Stimulated activated CD8-positive, alpha-beta memory T cell treated with anti-CD3 and anti-CD28 coated beads, Interleukin-2, amount 100 ng/mL, for 1 hour (primary cell): ENCODE data around the gene CTBP1.
"Not testable (repeated sequence)": the region's sequence is repeated elsewhere in the genome, so short reads cannot be mapped to it uniquely, and the experiment has no call there.

Experiments
- DNase-seq, 2 donors: peaks; one replicate each; pipeline ENCODE4 v3.0.0-alpha.2; 2020; ENCODE audit warnings: low read depth in 2 of 2

Gene CTBP1

DNA sequence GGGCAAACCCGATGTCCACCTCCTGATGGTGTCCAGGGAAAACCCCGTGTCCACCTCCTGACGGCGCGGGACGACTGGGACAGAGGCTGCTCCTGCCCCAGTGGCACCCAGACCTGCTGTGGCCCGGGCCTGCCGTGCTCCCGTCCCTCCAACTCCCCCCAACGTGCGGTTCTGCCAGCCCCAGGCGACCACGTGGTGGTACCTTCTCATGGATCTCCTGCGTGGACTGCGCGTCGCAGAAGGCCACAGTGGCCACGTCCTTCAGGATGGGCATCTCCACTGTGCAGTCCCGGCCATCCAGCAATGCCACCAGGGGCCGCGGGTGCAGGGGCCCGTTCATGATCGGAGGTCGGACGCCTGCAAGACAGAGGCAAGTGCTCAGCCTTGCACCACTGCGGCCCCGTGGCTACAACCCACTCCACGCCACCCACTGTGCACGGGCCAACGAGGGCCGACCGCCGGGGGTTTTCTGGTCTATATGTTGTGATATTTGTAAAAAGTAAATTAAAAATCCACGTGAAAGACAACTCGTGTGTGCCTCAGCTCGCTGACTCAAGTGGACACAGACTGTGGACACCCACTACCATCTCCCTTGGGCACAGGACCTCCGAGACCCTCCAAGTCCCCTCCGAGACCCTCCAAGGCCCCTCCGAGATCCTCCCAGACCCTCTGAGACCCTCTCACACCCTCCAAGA lies 10.8 kb downstream of the CTBP1 start:
- no peak for DNase-seq

DNA sequence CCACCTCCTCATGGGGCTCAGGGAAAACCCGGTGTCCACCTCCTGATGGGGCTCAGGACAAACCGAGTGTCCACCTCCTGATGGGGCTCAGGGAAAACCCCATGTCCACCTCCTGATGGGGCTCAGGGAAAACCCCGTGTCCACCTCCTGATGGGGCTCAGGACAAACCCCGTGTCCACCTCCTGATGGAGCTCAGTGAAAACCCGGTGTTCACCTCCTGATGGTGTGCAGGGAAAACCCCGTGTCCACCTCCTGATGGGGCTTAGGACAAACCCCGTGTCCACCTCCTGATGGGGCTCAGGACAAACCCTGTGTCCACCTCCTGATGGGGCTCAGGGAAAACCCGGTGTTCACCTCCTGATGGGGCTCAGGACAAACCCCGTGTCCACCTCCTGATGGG lies 11.7 kb downstream of the CTBP1 start:
- DNase-seq: not testable (repeated sequence)

DNA sequence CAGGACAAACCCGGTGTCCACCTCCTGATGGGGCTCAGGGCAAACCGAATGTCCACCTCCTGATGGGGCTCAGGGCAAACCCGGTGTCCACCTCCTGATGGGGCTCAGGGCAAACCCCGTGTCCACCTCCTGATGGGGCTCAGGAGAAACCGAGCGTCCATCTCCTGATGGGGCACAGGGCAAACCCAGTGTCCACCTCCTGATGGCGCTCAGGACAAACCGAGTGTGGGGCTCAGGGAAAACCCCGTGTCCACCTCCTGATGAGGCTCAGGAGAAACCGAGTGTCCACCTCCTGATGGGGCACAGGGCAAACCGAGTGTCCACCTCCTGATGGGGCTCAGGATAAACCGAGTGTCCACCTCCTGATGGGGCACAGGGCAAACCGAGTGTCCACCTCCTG lies 12.1 kb downstream of the CTBP1 start:
- not testable (repeated sequence) for DNase-seq

DNA sequence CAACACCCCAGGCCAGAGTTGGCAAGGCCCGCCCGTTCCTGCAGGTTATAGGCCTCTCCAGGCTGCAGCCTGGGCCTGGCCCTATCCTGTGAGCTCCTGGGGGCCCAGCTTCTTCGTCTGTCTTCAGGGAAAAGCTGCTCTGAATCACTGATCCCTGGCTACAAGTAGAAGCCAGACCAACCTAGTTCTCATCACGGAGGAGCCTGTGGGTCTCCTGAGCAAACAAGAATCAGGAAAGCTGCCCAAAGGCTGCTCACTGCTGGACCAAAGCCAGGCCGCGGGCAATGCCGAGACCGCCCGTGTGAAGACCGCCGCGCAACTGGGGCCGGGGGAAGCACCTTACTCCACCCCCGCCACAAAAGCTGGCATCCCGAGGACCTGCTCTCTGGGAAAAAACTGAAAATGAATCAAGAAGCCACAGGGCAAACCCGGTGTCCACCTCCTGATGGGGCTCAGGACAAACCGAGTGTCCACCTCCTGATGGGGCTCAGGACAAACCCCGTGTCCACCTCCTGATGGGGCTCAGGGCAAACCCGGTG lies 12.8 kb downstream of the CTBP1 start:
- DNase-seq: no peak

DNA sequence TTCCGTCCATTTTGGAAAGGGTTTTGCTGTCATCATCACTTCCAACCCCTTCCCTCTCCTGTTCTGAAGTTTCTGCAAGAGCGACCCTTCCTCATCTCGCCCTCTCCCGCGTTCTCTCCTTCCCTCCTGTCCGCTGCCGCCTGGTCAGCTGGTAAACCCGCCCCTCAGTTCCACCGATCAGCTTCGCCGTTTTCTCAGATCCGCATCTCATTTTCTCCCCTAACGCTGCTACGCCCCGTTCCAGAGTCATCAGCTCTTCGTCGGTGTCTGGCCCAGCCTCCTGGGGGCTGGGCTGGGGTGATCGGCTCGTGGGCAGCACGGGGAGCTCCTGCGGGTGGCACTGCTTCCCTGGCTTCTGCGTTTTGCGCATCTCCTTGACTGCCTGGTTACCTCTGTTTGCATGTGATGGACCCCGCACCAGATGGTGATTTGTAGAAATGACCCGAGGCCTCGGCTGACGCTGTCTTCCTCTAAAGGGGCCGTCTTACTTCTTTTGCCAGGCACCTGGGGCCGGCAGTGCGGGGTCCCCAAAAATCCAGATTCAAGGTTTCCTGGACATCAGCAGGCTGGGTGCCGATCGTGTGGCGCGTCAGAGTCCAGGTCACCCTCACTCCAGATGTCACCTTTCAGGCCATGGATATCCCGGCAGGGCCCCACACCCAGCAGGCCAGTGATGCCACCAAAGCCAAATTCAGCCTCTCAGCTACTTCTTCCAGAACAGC lies 13.4 kb downstream of the CTBP1 start:
- no peak for DNase-seq

DNA sequence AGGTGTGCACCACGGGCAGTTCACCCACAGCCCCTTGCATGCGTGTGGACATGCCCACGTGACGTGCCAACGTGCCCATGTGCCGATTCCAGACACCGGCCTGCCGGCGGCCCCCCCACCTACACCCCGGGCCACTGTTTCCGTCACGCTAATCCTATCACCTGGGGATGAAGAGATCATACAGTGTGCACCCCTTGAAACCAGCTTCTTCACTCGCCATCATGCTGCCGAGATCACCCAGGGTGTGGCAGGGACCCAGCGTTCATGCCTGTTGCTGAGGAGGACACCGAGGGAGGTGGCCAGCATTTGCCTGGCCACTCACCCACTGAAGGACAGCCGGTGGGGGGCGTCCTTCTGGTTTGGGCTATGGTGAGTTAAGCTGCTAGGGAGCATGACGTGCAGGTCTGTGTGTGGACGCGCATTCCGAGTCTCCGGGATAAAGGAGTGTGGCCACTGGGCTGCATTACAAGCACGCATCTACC lies 14.1 kb downstream of the CTBP1 start:
- DNase-seq: no peak

DNA sequence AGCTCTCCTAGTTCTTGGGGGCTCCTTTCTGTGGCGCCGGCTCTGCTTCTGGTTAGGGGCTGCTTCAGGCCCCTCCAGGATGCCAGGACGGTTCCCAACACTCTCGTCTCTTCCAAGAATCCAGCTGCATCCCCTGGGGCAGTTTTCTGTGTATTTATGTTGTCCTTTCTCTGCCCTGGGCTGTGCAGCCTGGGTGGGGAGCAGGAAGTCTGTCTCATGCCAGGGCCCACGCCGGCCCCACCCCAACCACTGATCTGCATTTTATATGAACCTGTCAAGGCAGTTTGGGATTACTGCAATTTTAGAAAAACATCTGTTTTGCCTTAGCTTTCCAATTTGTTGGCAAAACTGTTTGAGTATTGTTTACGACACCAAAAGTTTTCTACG lies 14.6 kb downstream of the CTBP1 start:
- no peak for DNase-seq

DNA sequence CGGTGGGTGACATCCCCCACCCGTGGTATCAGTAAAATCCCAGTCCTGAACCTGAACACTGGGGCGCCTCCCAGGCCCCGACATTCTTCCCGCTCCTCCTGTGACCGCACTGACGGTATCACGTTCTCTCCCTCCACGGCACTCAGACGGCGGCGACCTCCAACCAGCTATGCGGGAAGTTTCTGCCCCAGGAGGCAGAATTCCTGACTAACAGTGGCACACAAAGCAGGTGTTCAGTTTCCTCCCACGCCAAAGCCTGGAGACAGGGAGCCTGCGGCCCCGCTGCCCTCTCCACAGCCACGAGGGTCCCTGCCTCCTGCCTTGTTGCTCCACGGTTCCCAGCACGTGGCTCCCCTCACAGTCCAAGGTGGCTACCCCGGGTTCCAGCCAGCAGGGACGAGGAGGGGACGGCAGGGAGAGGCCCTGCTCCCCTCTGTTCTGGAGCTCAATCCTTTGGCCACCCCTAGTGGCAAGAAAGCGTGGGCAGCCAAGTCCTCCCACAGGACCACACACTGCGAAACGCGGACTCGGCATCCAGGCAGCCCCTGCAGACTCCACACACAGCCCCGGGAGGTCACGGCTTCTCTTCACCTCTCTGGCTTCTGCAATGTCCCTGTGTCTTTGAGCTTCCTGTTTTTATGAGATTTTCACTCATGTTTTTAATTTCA lies 15.2 kb downstream of the CTBP1 start:
- DNase-seq: no peak

DNA sequence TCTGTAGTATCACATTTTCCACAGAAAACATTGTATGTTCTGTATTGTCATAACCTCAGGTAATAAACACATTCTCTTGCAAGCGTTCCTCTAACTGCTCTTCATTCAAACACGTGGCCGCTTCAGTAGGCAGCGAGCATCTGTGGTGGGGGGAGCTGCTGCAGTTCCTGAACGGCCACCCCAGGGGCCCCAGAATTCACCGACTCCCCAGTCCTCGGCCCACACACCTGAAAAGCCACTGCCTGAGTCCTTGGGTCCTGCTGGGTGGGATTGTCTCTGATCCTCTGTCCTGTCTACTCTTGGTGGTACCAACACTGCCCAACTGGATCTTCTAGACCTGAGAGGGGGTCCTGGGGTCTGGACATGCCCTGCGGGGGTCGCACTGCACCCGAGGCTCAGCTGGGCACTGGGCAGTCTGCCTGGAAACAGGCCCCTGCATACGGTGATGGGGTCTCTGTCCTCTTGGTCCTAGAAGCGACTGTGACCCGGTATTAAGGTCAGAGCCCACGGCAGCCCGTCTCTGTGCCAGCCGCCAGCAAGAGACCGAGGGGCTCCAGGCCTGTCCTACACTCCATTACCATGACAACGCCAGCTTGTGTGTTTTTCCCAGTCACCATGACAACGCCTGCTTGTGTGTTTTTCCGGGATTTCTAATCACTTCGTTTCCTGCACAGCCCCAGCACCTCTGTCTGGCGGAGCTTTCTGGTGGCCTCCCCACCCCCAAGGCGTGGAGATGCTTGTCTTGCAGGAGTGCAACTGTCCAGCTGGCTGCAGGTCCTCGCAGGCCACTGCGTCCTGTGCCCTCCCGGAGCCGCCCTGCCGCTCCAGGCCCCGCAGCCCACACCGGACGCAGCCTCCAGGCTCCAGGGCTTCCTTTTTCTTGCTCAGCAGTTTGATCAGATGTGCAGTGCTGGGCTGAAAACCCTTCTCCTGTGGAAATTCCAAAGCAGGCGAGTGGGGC lies 16.0 kb downstream of the CTBP1 start:
- DNase-seq: no peak

DNA sequence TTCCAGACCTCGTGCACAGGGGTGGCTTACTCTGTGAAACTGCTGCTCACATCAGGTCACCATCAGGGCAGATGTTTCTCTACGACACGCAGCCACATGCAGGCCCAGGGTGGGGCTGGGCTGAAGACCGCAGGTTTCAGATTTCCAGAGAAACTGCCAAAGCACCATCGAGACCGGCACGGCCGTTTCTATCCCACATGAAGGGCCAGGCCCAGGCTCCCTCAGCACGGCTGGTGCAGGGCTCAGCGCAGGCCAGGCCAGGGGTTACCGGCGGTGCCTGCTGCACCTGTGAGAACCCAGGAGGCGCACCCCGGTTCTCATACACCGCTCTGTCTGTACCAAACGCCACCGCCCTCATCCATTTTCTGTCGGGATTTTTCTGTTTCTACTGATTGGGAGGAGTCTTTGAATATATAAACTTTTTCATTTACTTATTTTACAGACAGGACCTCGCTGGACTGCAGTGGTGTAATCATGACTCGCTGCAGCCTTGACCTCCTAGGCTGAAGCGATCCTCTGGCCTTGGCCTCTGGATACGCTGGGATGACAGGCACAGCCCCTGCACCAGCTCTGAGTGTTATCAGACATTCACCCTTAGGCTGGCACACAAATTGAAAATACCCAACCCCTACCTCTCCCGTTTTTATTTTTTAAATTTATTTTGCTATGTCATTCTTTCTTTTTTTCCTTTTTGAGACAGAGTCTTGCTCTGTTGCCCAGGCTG lies 17.1 kb downstream of the CTBP1 start:
- no peak for DNase-seq

DNA sequence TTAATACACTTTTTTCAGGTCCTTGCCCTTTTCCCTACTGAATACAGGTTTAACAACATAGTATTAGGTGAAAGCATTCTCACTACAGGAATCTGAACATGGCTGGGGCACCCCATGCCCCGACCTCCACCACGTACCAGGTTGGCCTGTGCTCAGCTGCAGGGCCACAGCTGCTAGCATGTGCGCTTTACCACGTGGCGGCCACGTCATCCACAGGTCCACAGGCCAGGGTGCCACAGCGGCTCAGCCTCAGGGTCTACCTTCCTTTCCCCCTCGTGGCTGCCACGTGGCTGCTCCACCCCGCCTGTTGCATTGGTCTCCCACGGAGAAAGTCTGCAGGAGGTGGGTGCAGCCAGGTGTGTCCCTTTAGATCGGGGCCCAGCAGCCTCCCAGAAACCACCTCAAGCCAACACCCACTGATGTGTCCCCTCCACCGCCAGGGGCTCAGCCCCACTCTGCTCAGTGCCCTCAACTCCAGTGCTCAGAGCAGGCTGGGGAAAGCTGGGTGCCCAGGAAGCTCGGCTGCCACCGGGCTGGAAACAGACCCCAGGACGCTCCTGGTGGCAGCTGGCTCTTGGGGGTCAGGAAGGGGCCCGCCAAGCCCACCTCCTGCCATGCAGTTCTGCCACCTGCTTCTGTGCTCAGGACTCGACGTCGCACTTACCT lies 17.8 kb downstream of the CTBP1 start:
- DNase-seq: no peak

DNA sequence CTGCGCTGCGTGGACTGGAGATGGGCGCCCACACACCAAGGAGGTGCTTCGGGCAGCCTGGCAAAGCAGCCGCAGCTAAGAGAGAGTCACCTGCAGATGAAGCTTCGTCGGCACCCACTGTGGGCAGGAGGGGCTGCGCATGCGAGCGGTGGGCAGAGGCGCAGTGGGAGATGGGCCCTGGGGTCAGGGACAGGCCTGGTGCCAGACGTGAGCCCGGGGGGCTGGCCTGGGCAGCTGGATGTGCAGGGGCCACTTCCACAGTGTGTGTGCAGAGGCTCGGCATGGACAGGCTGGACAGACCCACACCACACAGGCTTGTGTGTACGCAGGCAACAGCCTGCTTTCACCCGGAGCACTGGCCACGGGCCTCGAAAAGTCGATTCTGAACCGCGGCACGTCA lies 18.6 kb downstream of the CTBP1 start:
- no peak for DNase-seq

DNA sequence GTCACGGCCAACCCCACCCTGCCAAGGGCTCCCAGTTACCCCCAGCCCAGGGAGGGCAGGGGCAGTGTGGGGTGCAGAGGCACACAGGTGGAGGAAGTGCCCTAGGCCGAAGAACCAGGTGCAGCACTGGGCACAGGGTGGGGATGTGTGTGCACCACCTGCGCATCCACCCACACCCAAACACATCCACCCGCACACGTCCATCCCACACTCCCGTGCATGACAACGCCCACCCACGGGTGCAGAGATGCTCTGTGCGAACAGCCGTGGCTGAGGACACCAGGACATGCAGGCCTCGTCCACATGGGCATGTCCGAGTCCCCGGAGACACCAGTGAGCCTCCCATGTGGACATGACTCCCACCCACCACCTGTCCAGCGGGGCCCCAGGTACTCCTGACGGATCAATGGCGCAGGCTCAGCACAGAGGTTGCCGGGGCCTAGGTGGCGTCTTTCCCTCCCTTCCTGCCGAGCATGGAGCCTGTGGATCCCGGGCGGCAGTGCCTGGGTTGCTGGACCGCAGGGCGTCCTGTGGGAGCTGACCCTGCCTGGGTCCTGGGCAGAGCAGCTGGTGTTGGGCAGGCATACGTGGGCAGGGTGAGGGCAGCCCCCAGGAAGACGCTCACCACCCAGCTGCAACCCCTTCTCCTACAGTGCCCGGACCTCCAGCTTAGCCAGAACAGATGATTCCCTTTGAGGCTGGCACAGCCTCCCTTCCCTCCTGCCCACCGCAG lies 19.6 kb downstream of the CTBP1 start:
- no peak for DNase-seq

DNA sequence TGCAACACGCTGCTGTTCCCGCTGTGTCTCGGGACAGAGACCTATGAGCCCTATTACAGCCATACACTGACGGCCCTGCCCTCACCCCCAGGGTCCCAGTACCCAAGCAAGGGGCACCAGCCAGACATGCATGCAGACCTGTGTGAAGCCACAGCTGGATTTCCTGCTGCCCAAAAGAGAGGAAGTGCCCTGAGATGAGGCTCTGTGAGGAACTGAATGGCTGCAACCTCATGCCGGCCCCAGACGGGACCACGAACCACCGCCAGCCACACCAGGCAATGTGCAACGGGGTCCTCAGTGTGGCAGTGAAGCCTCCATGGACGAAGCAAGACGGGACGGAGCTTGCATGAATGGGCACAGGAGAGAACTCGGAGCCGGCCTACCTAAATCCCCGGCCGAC lies 21.1 kb downstream of the CTBP1 start:
- DNase-seq: no peak

DNA sequence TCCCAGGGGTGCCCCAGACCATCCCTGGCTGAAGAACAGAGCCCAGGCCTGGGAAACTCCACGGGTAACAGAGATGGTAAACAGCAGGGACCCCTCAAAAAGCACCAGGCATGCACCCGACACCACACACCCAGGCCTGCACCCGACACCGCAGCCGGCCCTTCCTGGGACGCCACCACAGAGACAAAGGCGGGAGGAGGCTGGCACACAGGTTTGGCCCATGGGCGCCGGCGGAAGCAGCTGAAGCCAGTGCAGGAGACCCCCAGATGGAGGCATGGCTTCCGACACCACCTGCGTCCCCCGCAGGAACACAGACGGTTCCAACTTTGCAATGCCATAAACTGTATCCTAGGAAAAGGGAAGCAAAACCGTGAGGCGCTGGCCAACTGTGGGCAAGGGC lies 22.3 kb downstream of the CTBP1 start:
- DNase-seq: no peak

DNA sequence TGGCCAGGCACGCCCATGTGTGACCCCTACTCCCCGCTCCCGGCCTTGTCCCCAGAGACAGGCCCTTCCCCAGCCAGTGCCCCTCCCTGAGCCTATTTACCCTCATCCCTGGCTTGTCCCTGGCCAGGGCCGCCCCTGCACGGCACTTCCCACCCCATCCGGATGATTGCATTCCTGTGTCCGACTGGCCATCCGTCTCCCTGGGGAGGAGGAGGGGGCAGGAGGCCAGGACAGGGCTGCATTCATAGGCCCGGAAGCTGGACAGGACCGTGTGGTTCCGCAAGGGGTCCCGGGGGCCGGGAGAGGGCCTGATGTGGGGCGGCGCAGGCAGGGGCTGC lies 22.8 kb downstream of the CTBP1 start:
- no peak for DNase-seq

DNA sequence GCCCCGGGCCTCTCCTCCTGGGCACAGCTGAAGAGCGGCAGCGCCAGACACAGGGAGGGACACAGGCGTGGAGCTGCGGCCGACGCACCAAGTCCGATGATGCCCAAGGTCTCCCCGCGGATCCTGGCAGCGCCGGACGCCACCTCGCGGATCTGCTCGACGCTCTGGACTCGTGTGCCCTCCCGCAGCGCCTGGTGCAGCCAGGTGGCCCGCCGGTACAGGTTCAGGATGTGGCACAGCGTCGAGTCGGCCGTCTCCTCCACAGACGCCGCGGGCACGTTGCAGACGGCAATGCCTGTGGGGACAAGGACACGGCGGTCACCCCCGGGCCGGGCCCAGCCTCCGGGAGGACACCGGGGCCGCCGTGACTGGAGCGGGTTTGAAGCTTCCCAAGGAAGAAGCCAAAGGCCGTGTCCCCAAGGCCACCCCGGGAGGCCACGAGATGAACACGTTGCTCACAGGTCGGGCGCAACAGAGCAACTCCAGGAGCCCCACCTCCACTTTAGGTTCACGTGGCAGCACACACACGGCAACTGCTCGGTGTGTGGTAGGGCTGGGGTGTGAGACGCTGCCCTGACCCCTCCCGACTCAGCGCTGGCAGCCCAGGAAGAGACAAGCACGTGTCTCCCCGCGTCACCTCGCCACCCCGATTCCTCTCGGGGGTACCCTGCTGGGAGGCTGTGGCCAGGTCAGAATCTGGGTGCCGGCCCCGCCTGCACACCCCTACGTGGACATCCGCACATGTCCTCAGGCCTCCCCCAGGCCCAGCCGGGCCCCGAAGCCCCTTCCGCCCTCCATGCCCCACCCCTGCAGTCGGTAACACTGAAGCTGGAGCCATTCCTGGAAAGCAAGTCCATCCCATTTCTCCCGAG lies 23.4 kb downstream of the CTBP1 start:
- DNase-seq: no peak
